Measurements from ENCODE around the gene POU6F2. TPM values are rescaled to one million over a fixed set of nuclear protein-coding genes. Genes with fewer than 3 reads are reported as not detected.

The POU6F2 gene
- total RNA-seq, 1 donor from 2014 or later = not detected

DNA sequence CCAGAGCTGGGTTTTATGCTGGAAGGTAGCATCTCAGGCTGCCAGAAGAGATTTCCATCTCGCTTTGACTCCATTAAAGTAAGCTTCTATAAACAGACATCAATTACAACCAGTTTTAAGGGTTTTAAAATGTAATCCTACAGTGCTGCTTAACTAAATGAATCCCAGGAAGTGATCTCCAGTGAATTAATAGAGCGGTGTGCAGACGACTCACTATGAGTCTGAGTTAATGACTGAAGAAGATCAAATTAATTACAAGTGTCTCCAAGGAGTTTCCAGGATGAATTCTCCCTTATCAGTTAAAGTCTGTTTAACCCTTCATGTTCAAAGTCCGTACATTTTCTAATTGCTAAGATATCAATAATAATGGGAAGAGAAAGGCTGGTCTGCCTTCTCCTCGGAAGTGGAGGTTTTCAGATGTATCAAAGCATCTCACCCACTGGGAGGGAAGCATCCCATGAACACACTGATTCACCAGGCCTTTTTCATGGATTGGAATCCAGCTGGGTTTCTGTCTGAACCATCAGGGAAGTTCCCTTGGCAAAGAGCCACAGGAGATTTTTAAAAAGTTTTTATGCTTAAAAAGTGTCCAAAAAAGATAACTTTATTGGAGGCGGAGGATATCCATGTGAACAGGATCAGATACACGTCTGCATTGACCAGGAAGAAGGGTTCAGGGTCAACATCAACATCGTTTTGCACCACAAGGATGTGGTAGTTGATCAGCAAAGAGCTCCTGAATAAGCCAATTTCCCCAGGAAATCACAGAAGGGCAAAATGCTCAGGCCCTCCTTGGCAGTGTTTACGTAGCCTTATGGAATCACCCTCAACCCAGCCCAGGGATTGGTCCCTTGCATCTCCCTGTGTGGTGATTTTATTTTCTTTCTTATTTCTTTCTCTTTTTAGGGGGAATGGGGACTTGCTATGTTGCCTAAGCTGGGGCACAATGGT, 288.2 kb downstream of the POU6F2 start:
- intact Hi-C loops (cut with DNase I) = no loop called here
- DNase-seq (no peak), ATAC-seq (ENCODE audit: poor library complexity) (no peak)

DNA sequence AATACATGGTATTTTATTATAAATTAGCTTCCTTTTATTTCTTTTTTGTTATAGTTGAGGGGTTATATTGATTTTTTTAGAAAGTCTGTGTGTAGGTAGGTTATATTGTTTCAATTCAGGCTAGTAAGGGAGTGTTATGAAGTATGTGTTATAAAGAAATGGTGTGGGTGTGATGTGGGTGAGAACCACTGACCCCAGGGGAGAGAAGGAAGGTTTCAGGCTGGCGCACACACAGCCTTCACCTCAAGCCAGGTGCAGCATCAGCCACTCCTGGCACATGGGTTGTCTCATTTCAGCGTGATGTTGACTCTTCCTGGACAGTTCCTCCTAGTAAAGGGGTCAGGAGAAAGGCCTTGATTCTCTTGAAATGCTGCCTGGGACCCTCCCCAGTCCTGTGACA, 291.3 kb downstream of the POU6F2 start:
- ATAC-seq (ENCODE audit: poor library complexity) (no peak), DNase-seq (no peak)
- intact Hi-C loops (cut with DNase I) = no loop called here

DNA sequence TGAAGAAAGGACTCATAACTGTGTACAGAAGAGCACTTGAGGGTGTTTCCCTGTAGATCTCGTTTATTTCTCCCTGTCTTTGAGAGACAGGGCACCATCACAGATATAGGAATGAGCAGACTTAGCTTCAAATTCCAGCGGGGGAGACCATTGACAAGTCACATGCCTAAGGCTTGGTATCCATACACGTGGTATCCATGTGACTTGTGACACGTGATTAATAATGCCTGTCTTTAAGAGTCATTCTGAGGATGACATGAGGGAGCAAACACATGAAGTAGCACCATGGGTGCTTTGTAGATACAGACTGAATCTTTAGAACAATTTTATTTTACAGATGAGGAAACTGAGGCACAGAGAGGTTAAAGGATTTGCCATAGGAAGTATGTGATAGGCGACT, 292.3 kb downstream of the POU6F2 start:
- intact Hi-C loops (cut with DNase I) = no loop called here
- ATAC-seq (ENCODE audit: poor library complexity) (no peak), DNase-seq (no peak)

DNA sequence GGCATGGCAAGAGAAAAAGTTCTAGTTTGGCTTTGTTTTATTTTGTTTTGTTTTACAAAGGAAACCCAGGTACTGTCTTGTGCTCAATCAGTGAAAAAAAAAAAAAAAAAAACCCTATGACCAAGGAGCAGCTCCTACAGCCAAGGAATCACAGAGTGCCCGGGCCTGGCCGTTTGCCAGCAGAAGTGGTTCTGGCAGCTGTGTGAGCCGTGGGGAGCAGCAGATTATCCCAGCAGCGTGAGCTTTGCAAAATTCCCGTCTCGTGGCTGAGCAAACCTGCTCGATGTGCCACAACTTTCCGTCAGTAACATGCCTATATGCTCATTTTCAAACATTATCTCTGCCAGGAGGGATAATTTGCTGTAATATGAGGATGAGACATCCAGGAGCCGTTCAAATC, 293.7 kb downstream of the POU6F2 start:
- intact Hi-C loops (cut with DNase I) = no loop called here
- peak; percentile 59 for ATAC-seq (ENCODE audit: poor library complexity)
- DNase-seq = peak; percentile 66

DNA sequence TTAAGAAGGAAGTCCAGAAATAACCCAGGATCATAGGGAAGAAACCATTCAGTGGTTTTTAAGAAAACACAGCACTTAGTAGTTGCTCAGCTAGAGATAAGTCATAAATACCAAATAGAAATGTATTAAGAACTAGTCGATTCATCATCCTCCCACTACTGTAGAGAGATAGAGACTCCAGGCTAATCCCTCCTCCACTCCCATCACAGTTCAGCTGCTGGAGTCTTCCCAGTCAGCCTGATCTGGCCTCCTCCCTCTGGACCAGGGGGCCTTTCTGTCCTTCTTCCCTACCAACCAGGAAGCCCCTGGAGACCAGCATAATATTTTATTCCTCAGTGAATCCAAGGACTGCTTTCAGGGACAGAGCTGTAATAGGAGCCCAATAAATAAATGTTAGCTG, 294.4 kb downstream of the POU6F2 start:
- intact Hi-C loops (cut with DNase I) = no loop called here
- ATAC-seq (ENCODE audit: poor library complexity) = no peak

DNA sequence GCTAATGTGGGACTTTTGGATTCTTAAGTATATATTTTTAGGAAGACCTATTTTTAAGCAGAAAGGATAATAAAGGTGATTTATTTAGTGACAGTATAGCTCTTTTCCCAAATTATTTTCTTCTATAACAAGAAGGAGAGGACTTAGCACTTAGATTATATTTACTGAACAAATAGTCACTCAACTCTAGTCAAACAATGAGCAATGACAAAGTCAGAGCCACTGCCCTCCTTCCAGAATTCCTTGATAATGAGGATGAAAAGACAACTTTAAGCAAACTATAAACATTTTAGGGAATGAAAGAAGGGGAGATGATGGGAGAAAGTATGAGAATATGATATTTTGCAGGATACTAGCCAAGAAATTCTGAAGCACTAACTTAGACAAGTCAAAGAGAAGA, 295.0 kb downstream of the POU6F2 start:
- intact Hi-C loops (cut with DNase I) = no loop called here
- DNase-seq = no peak
- ATAC-seq (ENCODE audit: poor library complexity) = no peak

More for the DNA sequence above, 294.4 kb downstream of the POU6F2 start:
- DNase-seq = no peak

DNA sequence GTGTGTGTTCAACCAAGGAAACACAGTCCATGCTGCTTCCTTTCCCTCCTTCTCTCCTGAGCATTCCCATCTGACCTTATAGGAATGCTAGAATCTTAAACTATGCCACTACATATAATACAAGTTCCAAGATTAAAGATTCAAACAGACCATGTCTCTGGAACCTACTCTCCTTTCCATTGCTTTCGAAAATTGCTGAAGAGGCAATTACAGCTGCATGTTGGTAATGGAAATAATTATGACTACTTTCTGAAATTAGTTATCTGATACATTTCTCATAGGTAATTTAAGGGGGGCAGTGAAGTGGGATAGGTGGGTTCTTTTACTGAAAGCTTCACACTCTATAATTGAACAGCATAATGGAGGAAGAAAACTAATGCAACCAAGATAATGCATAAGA, 302.6 kb downstream of the POU6F2 start:
- intact Hi-C loops (cut with DNase I) = no loop called here
- ATAC-seq (ENCODE audit: poor library complexity) (no peak), DNase-seq (no peak)

DNA sequence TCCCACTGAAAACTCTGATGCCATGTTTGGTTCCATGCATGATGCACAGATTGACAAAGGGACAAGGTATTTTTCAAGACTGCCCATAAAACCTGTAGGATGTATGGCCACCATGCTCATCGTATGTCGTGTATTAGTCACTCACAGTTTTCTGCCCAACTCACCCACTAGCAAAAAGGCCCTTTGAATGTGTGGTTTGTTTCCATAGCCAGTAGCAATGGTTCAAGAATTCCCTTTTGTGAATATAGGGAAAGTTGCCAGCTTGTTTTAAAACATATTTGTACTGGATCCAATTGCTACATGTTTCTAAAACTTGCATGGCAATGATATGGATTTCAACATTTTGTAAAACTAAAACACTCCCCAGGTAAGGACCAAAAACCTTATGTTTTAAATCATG, 307.5 kb downstream of the POU6F2 start:
- intact Hi-C loops (cut with DNase I) = no loop called here
- no peak for ATAC-seq (ENCODE audit: poor library complexity)
- no peak for DNase-seq

DNA sequence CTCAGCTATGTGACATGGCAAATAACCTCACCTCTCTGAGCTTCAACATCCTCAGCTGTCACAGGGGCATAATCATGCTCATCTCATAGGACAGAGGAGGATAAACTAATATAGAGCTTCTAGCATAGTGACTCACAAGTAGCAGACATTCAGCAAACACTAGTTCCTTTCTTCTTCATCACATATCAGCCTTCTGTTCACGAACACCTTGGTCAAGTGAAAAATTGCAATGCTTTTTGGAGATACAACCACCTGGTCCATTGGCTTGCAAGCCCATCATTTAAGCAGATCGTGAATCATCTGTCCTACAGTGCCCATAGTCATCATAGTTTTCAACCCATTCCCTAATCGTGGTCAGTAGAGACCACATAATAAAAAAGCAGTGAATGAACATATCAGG, 310.6 kb downstream of the POU6F2 start:
- intact Hi-C loops (cut with DNase I) = no loop called here
- ATAC-seq (ENCODE audit: poor library complexity) (no peak), DNase-seq (no peak)

DNA sequence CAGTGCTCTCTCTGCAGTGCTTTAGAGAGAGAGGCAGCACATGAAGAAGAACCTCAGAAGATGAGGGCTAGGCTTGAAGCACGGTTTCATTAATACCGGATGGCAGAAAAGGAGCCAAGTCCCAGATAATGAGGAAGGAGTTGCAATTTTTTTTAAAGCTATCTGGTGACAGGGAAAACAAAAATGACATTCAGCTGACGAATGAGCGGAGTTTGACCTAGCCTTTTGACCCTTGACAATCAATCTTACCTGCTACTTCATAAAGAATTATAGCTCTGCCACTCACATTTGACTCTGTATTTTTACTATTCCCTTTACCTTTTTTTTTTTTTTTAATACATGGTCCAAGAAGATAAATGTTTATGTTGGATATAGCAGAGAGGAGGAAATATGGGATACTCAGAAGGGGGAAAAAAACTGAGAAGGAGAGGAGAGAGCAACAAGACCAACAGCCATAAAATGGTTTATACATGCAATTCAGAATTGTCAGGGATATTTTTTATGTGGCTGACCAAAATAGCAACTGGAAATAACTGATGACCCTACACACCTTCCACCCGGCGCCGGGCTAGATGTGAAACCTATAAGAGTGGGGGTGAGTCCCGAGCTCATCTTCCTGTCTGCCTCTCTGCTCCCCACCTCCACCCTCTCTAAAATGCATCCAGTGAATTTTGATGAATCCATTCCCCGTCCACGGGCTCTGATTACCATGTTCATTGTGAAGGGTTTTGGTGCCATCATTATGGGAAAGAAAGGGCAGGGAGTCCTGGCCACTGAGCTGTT, 314.1 kb downstream of the POU6F2 start:
- intact Hi-C loops (cut with DNase I) = no loop called here
- ATAC-seq (ENCODE audit: poor library complexity) (no peak), DNase-seq (no peak)

DNA sequence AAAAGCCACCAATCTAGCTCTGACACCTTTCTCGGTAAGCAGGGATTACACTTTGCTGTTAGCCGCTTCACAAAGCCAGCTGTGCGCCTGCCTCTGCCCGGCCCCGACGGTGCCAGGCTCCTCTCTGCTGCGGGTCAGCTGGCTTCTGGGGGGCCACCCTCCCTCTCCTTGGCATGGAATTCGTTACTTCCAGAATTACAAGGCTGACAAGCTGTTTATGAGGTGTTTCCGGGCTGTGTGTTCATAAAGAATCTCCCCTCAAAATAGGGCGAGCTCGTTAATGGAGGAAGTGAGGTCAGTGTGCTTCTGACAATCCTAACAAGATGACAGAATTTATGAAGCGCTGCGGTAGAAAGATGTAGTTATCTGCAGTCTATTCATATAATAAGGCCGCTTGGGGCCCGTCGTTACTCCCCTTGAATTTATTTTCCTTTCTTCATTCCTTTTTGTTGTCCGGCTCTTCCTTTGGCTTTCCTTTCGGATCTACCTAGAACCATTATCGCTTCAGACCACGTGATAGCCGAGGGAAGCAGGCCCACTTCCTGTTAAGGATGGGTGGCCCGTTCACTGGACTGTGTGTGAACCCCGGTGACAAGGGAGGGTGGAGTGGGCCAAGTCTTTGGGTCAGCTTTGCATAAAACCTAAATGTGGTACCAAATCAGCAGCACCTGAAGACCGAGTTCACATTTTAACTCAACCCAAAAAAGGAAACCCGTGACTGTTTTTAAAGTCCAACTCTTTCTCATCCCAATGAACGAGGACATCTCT, 315.5 kb downstream of the POU6F2 start:
- DNase-seq (no peak), ATAC-seq (ENCODE audit: poor library complexity) (no peak)
- intact Hi-C loops (cut with DNase I) = no loop called here

DNA sequence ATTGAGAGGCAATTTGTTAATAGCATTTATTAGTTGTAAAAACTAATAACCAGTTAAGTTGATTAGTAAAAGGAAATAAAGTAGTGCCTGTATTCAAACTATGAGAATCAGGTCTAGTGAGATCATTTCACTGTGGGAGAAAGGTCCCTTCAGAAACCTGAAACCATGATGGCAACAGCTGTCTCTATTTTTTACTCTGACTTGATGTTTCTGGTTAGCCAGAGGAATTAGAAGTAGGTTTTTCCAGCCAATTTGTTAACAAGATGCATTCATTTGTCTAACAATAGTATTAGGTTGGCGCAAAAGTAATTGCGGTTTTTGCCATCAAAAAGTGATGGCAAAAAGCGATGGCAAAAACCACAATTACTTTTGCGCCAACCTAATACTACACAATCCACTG, 316.3 kb downstream of the POU6F2 start:
- ATAC-seq (ENCODE audit: poor library complexity) (no peak), DNase-seq (no peak)
- intact Hi-C loops (cut with DNase I) = no loop called here

DNA sequence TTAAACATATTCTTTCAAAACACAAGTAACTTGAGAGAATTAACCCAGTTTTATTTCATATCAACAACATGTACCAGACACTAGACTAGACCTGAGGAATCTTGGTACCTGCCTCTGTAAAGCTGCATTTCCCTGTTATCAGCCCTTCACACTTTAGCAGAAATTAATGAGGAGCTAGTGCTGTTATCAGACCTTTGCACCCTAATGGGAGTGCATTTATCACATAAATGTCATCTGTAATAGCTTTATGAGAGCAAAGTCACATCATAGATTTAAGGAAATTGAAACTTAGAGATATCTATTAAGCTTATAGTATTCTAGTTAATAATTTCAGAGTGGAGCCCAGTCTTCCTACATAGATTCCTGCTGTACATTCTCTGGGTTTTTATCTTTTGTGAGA, 318.1 kb downstream of the POU6F2 start:
- ATAC-seq (ENCODE audit: poor library complexity) (no peak), DNase-seq (no peak)
- intact Hi-C loops (cut with DNase I) = no loop called here

DNA sequence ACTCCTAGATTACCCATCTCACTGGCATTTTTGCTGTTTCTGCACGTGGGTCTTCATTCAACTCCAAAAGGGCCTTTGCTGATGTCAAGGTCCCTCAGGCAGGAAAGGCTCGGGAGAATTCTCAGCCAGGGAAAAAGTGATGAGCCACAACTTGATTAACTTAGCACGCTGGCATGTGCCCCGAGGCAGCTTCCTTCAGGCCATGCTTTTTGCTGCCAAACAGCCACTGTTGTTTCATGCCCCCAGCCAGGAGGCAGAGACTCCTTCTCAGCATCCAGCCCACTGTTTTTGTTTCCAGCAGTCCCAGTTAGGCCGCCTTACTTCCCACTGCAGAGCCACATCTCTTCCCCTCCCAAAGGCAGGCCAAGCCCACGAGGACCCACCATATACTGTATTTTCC, 322.0 kb downstream of the POU6F2 start:
- no peak for ATAC-seq (ENCODE audit: poor library complexity)
- no peak for DNase-seq
- intact Hi-C loops (cut with DNase I) = no loop called here

DNA sequence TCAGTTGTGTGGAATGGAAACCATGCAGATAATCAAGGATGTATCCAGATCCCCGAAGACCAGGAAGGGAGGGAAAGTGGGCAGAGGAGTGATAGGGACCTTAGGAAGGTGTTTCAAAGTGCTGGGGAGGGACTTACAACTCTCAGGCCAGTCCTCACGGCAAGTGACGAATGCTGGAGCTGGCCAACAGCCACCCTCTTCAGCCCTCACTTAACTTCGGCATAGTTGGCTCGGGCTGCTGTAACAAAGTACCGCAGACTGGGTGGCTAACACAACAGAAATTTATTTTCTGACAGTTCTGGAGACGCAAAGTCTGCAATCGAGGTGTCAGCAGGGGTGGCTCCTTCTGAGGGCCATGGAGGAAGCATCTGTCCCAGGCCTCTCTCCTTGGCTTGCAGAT, 322.6 kb downstream of the POU6F2 start:
- intact Hi-C loops (cut with DNase I) = no loop called here
- ATAC-seq (ENCODE audit: poor library complexity) = peak; percentile 29

DNA sequence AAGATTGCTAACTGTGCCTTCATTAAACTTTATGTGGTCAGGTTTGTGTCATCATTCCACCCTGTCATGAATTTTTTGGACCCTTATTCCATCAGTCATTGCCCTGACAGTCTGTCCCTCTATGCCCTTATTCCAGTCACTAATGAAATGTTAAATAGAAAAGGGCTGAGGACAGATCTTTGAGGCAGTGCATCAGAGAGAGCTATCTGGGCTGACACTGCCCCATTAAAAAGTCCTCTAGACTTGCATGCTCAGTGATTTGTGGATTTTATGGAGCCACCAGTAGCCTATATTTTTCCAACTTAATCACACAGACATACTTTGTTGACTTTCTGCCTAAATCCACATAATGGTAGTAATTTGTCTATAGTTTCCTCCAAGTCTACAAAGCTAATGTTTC, 323.8 kb downstream of the POU6F2 start:
- ATAC-seq (ENCODE audit: poor library complexity) (no peak), DNase-seq (no peak)
- intact Hi-C loops (cut with DNase I) = no loop called here

More for the DNA sequence above, 322.6 kb downstream of the POU6F2 start:
- DNase-seq = no peak

DNA sequence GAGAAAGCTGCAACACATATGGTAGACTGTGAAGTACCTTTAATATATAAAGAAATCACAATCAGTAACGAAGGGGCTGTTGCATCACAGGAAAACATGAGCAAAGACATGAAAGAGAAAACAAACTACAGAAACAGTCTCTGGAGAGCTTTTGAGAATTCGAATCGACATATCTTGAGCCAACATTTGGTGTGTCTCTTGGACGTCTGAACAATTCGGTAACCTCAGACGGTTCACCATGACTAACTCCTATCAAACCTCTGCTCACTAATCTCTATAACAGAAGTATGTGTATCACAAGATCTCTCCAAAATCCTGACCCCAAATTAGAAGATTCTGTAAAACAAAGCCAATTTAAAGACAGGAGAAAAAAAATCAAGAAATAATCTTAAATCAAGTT, 326.5 kb downstream of the POU6F2 start:
- no peak for DNase-seq
- intact Hi-C loops (cut with DNase I) = no loop called here
- ATAC-seq (ENCODE audit: poor library complexity) = no peak

DNA sequence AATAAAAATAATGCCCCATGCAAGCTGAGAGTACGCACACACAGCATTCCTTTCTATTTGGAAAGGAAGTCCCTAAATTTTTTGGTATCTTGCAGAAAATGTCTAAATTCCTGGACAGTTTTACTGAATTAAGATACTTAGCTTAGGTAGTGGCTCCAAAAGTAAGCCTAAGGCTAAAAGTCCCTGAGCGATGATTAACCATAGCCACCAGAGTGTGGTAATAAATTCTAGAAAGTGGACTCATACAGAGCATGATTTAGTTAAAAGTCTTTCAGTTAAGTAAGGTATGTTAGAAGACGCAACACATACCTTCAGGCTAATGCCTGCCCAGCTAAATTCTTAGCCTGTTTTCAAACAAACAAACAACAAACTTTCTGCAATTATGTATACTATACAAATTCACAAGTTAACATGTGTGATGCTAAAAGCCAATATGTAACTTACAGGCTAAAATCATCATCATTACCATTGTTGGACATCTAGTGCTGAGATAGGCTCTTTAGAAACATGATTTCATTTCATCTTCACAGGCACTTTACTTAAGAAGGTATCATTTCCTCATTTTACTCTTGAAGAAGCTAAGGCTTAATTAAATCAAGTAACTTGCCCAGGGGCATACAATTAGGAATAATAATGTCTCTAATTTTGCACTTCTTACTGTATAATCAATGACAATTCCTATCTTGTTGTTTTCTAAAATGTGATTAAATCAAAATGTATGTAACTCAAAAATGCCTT, 327.1 kb downstream of the POU6F2 start:
- intact Hi-C loops (cut with DNase I) = no loop called here
- no peak for ATAC-seq (ENCODE audit: poor library complexity)
- no peak for DNase-seq

Data from Right ventricle myocardium superior (tissue), 1 donor.